ENCODE data around the gene PHLDB2. TPM values are rescaled to one million over a fixed set of nuclear protein-coding genes. Genes with fewer than 3 reads are reported as not detected.

The PHLDB2 gene
- total and polyA plus RNA-seq, 2 of the 13 experiments (the other 11 are each of a cell fraction or from before 2014, with no cell fraction given), result 8.4 to 23.6 TPM

GRCh38 chr3:111821891-111822290 is 37.2 kb upstream of the PHLDB2 start:
- Histone ChIP-seq H3K4me3 (replicated peaks in 1 of 3; ENCODE audit: insufficient read depth in 1 of 3, low read depth in 2 of 3, low read length in 3 of 3) (no peak overlapping the region), H3K36me3 (replicated peaks in 1 of 2; ENCODE audit: control insufficient read depth in 1 of 2, insufficient read depth in 2 of 2, low read length in 2 of 2) (peaks cover 0 to 1% of the 10 kb centered on the region in 2 experiments; a peak in 1 of 5 replicates), H2AFZ (ENCODE audit: low read length) (no peak overlapping the region), H4K20me1 (ENCODE audit: insufficient read depth, low read length) (no peaks in the 10 kb centered on the region), H3K79me2 (ENCODE audit: insufficient read depth, low read length) (no peaks in the 10 kb centered on the region), H3K27me3 (ENCODE audit: control insufficient read depth in 1 of 2, insufficient read depth in 2 of 2, low read length in 2 of 2) (no peaks in the 10 kb centered on the region), H3K9ac (ENCODE audit: insufficient read depth, low read depth, low read length) (no peak overlapping the region), H3K9me3 (ENCODE audit: low read length) (peaks cover 9% of the 10 kb centered on the region; the same call in 1 of the 2 replicates), H3K27ac (ENCODE audit: extremely low read length, insufficient read depth, low read length) (no peak overlapping the region), H3K4me1 (ENCODE audit: insufficient read depth, low read length) (no peaks in the 10 kb centered on the region), H3K4me2 (ENCODE audit: low read depth, low read length) (no peak overlapping the region)
- no TSS peak for BruUV-seq (replicated peaks)
- ChIA-PET CTCF (ENCODE audit: low intra/inter-chr PET ratio, low total read pairs) (no interaction called here), POLR2A (interaction anchor here (0.8 kb wide), 1 partner anchor 282 kb away, joined by 3 read pairs; no protein-coding TSS in a partner anchor)
- ATAC-seq (no peak), FAIRE-seq (no peak), DNase-seq (ENCODE audit: low spot score) (no peak)
- in situ Hi-C loops (cut with HindIII; ENCODE audit: extremely low pct_ligation_motif_present, low pct_unique_long_range_greater_than_20kb), result no loop called here
- intact Hi-C loops (cut with micrococcal nuclease; ENCODE audit: unreplicated experiment), result no loop called here
- TF ChIP-seq ZNF572 (CRISPR knock-in tag; IDR thresholded peaks at IDR 0.05) (no peak), IRX3 (CRISPR knock-in tag; IDR thresholded peaks at IDR 0.05; ENCODE audit: borderline replicate concordance, low read depth) (no peak), E2F5 (CRISPR knock-in tag; conservative IDR thresholded peaks at IDR 0.05) (no peak), CENPT (CRISPR knock-in tag; IDR thresholded peaks at IDR 0.05; ENCODE audit: low read depth) (no peak), ZNF367 (CRISPR knock-in tag; IDR thresholded peaks at IDR 0.05; ENCODE audit: borderline replicate concordance) (no peak), HNF1B (CRISPR knock-in tag; IDR thresholded peaks at IDR 0.05) (no peak), CHD4 (IDR thresholded peaks at IDR 0.05; ENCODE audit: borderline replicate concordance, low read length) (no peak), ZNF484 (CRISPR knock-in tag; IDR thresholded peaks at IDR 0.05; ENCODE audit: borderline replicate concordance, low read depth) (no peak), CREM (IDR thresholded peaks at IDR 0.05) (no peak), CREM (CRISPR knock-in tag; IDR thresholded peaks at IDR 0.05) (no peak), NFATC3 (CRISPR knock-in tag; IDR thresholded peaks at IDR 0.05) (no peak), TBX3 (IDR thresholded peaks at IDR 0.05; ENCODE audit: borderline replicate concordance) (no peak), ZNF18 (CRISPR knock-in tag; IDR thresholded peaks at IDR 0.05; ENCODE audit: insufficient replicate concordance) (no peak), CBX1 (IDR thresholded peaks at IDR 0.05; ENCODE audit: low read depth) (no peak), ZNF674 (CRISPR knock-in tag; IDR thresholded peaks at IDR 0.05; ENCODE audit: low read depth) (no peak), PRMT3 (CRISPR knock-in tag; IDR thresholded peaks at IDR 0.05; ENCODE audit: borderline replicate concordance, low read depth) (no peak), ZNF512B (CRISPR knock-in tag; IDR thresholded peaks at IDR 0.05; ENCODE audit: borderline replicate concordance) (no peak), DR1 (CRISPR knock-in tag; IDR thresholded peaks at IDR 0.05) (no peak)
